K562 (cell line): ENCODE results near the gene SRF. TPM values are rescaled to one million over a fixed set of nuclear protein-coding genes. Genes with fewer than 3 reads are reported as not detected.

ENCODE experiments used
- ATF3 ChIP-seq, 2 experiments: fragments of 450-650 bp in 1 of 2; sonication (generic) in 1 of 2; formaldehyde crosslinking in 1 of 2; IDR thresholded peaks in 1 of 2; conservative IDR thresholded peaks in 1 of 2; 2 replicates each; pipeline versions ENCODE4 v1.6.1 to v1.8.1; 2016 to 2023; ENCODE audit warnings: mild to moderate bottlenecking in 2 of 2, moderate library complexity in 2 of 2, inconsistent platforms in 1 of 2, missing genetic modification reagents in 1 of 2
- BCL6 ChIP-seq: fragments of 250-450 bp; sonication (Bioruptor Pico); IDR thresholded peaks from 2 replicates; pipeline ENCODE4 v1.4.0; 2020
- BCOR ChIP-seq: fragments of 450-650 bp; IDR thresholded peaks from 2 replicates; pipeline ENCODE4 v1.6.1; 2016
- DPF2 ChIP-seq: fragments of 450-650 bp; IDR thresholded peaks from 2 replicates; pipeline ENCODE4 v1.6.1; 2016
- HOXB6 ChIP-seq: fragments of 250-450 bp; sonication (Bioruptor Pico); IDR thresholded peaks from 2 replicates; pipeline ENCODE4 v1.5.1; 2022; ENCODE audit warnings: mild to moderate bottlenecking, borderline replicate concordance
- MTA2 ChIP-seq: fragments of 450-650 bp; IDR thresholded peaks from 2 replicates; pipeline ENCODE4 v1.6.1; 2016; ENCODE audit warnings: low read depth
- NELFE ChIP-seq: IDR thresholded peaks from 2 replicates; pipeline ENCODE4 v1.6.1; 2011; ENCODE audit warnings: mild to moderate bottlenecking; ENCODE audit not compliant: insufficient read depth, insufficient read length
- NFRKB ChIP-seq: fragments of 450-650 bp; IDR thresholded peaks from 2 replicates; pipeline ENCODE4 v1.6.1; 2016; ENCODE audit warnings: low read depth
- NR2C2 ChIP-seq, 2 experiments: fragments of 200-800 bp in 1 of 2; sonication (Bioruptor generic) in 1 of 2; sonication (generic) in 1 of 2; formaldehyde crosslinking in 1 of 2; IDR thresholded peaks; 2 replicates each; pipeline versions ENCODE4 v1.6.1 to v1.8.0; 2016 to 2022; ENCODE audit warnings: mild to moderate bottlenecking in 1 of 2, missing compliant biosample characterization in 1 of 2, missing genetic modification characterization in 1 of 2, missing genetic modification reagents in 1 of 2
- PBX2 ChIP-seq, 2 experiments: IDR thresholded peaks in 1 of 2; conservative IDR thresholded peaks in 1 of 2; 2 replicates each; pipeline ENCODE4 v1.6.1; 2016; ENCODE audit warnings: low read depth in 2 of 2, mild to moderate bottlenecking in 1 of 2, missing compliant biosample characterization in 1 of 2, missing genetic modification characterization in 1 of 2, moderate library complexity in 1 of 2
- PHF21A ChIP-seq: fragments of 450-650 bp; IDR thresholded peaks from 2 replicates; pipeline ENCODE4 v1.6.1; 2017; ENCODE audit warnings: low read depth, borderline replicate concordance
- PHF8 ChIP-seq: fragments of 200-600 bp; sonication (generic); IDR thresholded peaks from 2 replicates; pipeline ENCODE4 v1.6.1; 2012; ENCODE audit warnings: mixed run types, mild to moderate bottlenecking, inconsistent platforms, low read length, moderate library complexity, borderline replicate concordance
- PRPF4 ChIP-seq: fragments of 200-400 bp; formaldehyde crosslinking; IDR thresholded peaks from one replicate; pipeline ENCODE4 v1.6.1; 2017; ENCODE audit warnings: low read length, low read depth, mild to moderate bottlenecking; ENCODE audit not compliant: insufficient read depth, poor library complexity, severe bottlenecking
- SRSF7 ChIP-seq: fragments of 200-400 bp; formaldehyde crosslinking; optimal IDR thresholded peaks from 2 replicates; pipeline ENCODE3; 2017; ENCODE audit warnings: mild to moderate bottlenecking, low read depth, low read length
- TCF7 ChIP-seq: sonication (generic); IDR thresholded peaks from 2 replicates; pipeline ENCODE4 v1.6.1; 2016; ENCODE audit warnings: antibody characterized with exemption, borderline replicate concordance
- UBTF ChIP-seq, 2 experiments: IDR thresholded peaks; 2 replicates each; pipeline ENCODE4 v1.6.1; 2012; ENCODE audit warnings: improper control_type of control experiment in 2 of 2, low read depth in 2 of 2, low read length in 2 of 2, borderline replicate concordance in 1 of 2
- ZBTB1 ChIP-seq: sonication (generic); formaldehyde crosslinking; IDR thresholded peaks from 2 replicates; pipeline ENCODE4 v1.8.1; 2023; ENCODE audit warnings: missing genetic modification reagents, low read depth, mild to moderate bottlenecking, borderline replicate concordance
- ZKSCAN1 ChIP-seq: fragments of 150-350 bp; IDR thresholded peaks from 2 replicates; pipeline ENCODE4 v1.6.1; 2016; ENCODE audit warnings: low read depth, low read length
- ZNF263 ChIP-seq: sonication (generic); formaldehyde crosslinking; IDR thresholded peaks from 2 replicates; pipeline ENCODE4 v1.8.0; 2022; ENCODE audit warnings: mild to moderate bottlenecking, missing genetic modification reagents, borderline replicate concordance
- ZNF511 ChIP-seq: sonication (generic); formaldehyde crosslinking; IDR thresholded peaks from 2 replicates; pipeline ENCODE4 v1.8.0; 2022; ENCODE audit warnings: mild to moderate bottlenecking, missing genetic modification reagents
- ZNF668 ChIP-seq: fragments of 250-450 bp; sonication (Bioruptor Pico); IDR thresholded peaks from 2 replicates; pipeline ENCODE4 v1.8.0; 2022; ENCODE audit warnings: mild to moderate bottlenecking, inconsistent platforms
- polyA plus RNA-seq, 8 experiments: library from polyadenylated mRNA; depleted of rRNA in 4 of 8; stranded (reverse) in 5 of 8; unstranded in 3 of 8; fragments of >200 nt; fragmentation: Nextera tagmentation in 2 of 8; fragmentation: Illumina TruSeq in 1 of 8; extraction: Ambion mirVana in 2 of 8; extraction: Trizol in 1 of 8; gene quantifications; 2 replicates each; pipeline versions ENCODE4 v1.2.1 to v1.2.3, GENCODE V29; 2011 to 2014; ENCODE audit warnings: inconsistent platforms in 1 of 8, missing spikeins in 1 of 8
- total RNA-seq, 7 experiments: library from RNA; depleted of rRNA in 6 of 7; stranded (reverse); fragments of >200 nt in 6 of 7; fragmentation: Illumina TruSeq in 2 of 7; extraction: Trizol in 2 of 7; gene quantifications; 2 replicates each; pipeline versions ENCODE4 v1.2.1 to v1.2.3, GENCODE V29; 2011 to 2021; ENCODE audit warnings: low replicate concordance in 1 of 7

Gene SRF
- total and polyA plus RNA-seq, 9 of the 15 experiments (the other 6 are each of a cell fraction or from before 2014, with no cell fraction given), result 2.5 to 37.0 (median 24.6) TPM

- no peak for TF ChIP-seq UBTF (IDR thresholded peaks at IDR 0.05; ENCODE audit: borderline replicate concordance in 1 of 2, low read depth in 2 of 2, low read length in 2 of 2)
- TF ChIP-seq ZNF263, result 0 out of 2 replicates have a peak, but pooled peaks have one; percentile 40
- no peak for TF ChIP-seq ATF3 (IDR thresholded peaks at IDR 0.05)
- peak; percentile 84 for TF ChIP-seq ATF3 (CRISPR knock-in tag; conservative IDR thresholded peaks at IDR 0.05)
- TF ChIP-seq PBX2 (CRISPR knock-in tag; IDR thresholded peaks at IDR 0.05; ENCODE audit: low read depth), result no peak
- no peak for TF ChIP-seq PBX2 (tag; conservative IDR thresholded peaks at IDR 0.05; ENCODE audit: low read depth)
- no peak for TF ChIP-seq HOXB6
- TF ChIP-seq ZKSCAN1, result no peak
- TF ChIP-seq DPF2, result peak; percentile 57; the same call in 1 of the 2 replicates
- peak; percentile 82; the same call in 1 of the 2 replicates for TF ChIP-seq PHF21A
- no peak for TF ChIP-seq NELFE
- TF ChIP-seq SRSF7, result no peak
- TF ChIP-seq PRPF4, result no peak
- TF ChIP-seq NFRKB, result peak; percentile 71; the same call in 1 of the 2 replicates
- TF ChIP-seq ZNF668 (CRISPR knock-in tag), result no peak
- TF ChIP-seq BCL6, result no peak
- TF ChIP-seq ZBTB1 (CRISPR knock-in tag), result no peak
- no peak; the same call in 1 of the 2 replicates for TF ChIP-seq BCOR
- no peak for TF ChIP-seq TCF7
- no peak for TF ChIP-seq MTA2
- peak; percentile 63; the same call in 1 of the 2 replicates for TF ChIP-seq NR2C2 (CRISPR knock-in tag; IDR thresholded peaks at IDR 0.05)
- no peak for TF ChIP-seq NR2C2 (tag; IDR thresholded peaks at IDR 0.05)
- TF ChIP-seq ZNF511 (CRISPR knock-in tag), result 0 out of 2 replicates have a peak, but pooled peaks have one; percentile 3
- peak; percentile 12; the same call in 1 of the 2 replicates for TF ChIP-seq PHF8
Observed at GRCh38 chr6:43170417-43170930, 595 bp upstream of the SRF start (continued).
